ENCODE measurements around the gene PPM1H. TPM values are rescaled to one million over a fixed set of nuclear protein-coding genes. Genes with fewer than 3 reads are reported as not detected.

PPM1H gene
- total and polyA plus RNA-seq, 2 of the 8 experiments (the other 6 are each of a cell fraction or from before 2014, with no cell fraction given), result 16.4 to 36.1 TPM

GRCh38 chr12:62737615-62738014 lies 197.3 kb downstream of the PPM1H start:
- no peak for FAIRE-seq
- no peak overlapping the region for H2BK5ac ChIP-seq (ENCODE audit: low read depth, low read length)

More at GRCh38 chr12:62737615-62738014, 197.3 kb downstream of the PPM1H start:
- no peak overlapping the region for H3K56ac ChIP-seq (replicated peaks; ENCODE audit: insufficient read length, low read depth, low read length)
- CTCF ChIA-PET (ENCODE audit: partially characterized antibody), result interaction anchor here (0.6 kb wide), 1 partner anchor 98 kb away, joined by 3 read pairs; no protein-coding TSS in a partner anchor
- no peak overlapping the region for H3K27ac ChIP-seq (ENCODE audit: low read depth, low read length)
- no peak for DNase-seq (ENCODE audit: low read depth in 1 of 2, low spot score in 2 of 2)
- no peaks in the 10 kb centered on the region for H3K23me2 ChIP-seq (ENCODE audit: low read depth, low read length)
- H3K79me1 ChIP-seq (ENCODE audit: low read depth, low read length), result 0 out of 2 replicates have a peak, but pooled peaks cover 5% of the 10 kb centered on the region
- H3K4me3 ChIP-seq (ENCODE audit: extremely low read depth in 1 of 4, insufficient read depth in 2 of 4, low read depth in 3 of 4, low read length in 4 of 4), result no peak overlapping the region
- peaks cover 5 to 14% (median 7%) of the 10 kb centered on the region in 4 experiments; a peak in 6 of 7 replicates for H3K4me1 ChIP-seq (replicated peaks in 1 of 4; ENCODE audit: control insufficient read depth in 3 of 4, insufficient read depth in 4 of 4, low read length in 3 of 4)
- no peak overlapping the region for H2BK120ac ChIP-seq (replicated peaks; ENCODE audit: low read depth, low read length)
- POLR2A ChIA-PET (ENCODE audit: partially characterized antibody), result interaction anchor here (1.0 to 1.9 kb wide), 3 partner anchors 9 to 82 kb away, joined by 3 to 7 read pairs (median 3); no protein-coding TSS in a partner anchor
- TF ChIP-seq KDM4A (IDR thresholded peaks at IDR 0.05; ENCODE audit: low read depth, low read length, severe bottlenecking), result no peak
- TF ChIP-seq RFX5 (IDR thresholded peaks at IDR 0.05; ENCODE audit: borderline replicate concordance, low read depth, low read length), result no peak
- TF ChIP-seq SP2 (IDR thresholded peaks at IDR 0.05; ENCODE audit: low read length), result no peak
- no peak for TF ChIP-seq KDM5A (IDR thresholded peaks at IDR 0.05; ENCODE audit: low read length)
- no peak for TF ChIP-seq SAP30 (IDR thresholded peaks at IDR 0.05; ENCODE audit: insufficient read depth, insufficient replicate concordance, low read length)
- TF ChIP-seq CREB1 (IDR thresholded peaks at IDR 0.05), result no peak
- no peak for TF ChIP-seq KDM1A (IDR thresholded peaks at IDR 0.05; ENCODE audit: borderline replicate concordance, low read length)
- H3K14ac ChIP-seq (ENCODE audit: insufficient read length), result no peak overlapping the region
- H2AFZ ChIP-seq (ENCODE audit: low read length), result no peak overlapping the region
- no peak overlapping the region for H4K5ac ChIP-seq (ENCODE audit: insufficient read length, low read depth, low read length)
- no peaks in the 10 kb centered on the region; a peak in 1 of 8 replicates for H3K36me3 ChIP-seq (ENCODE audit: control insufficient read depth in 2 of 4, insufficient read depth in 4 of 4, low read length in 3 of 4)
- H4K8ac ChIP-seq (ENCODE audit: extremely low read depth, insufficient read depth, low read length), result no peak overlapping the region
- no peak overlapping the region for H4K91ac ChIP-seq (replicated peaks; ENCODE audit: insufficient read length, low read length)
- H3K9ac ChIP-seq (replicated peaks in 1 of 4; ENCODE audit: extremely low read depth in 1 of 4, low read depth in 3 of 4, low read length in 3 of 4), result no peak overlapping the region
- H4K20me1 ChIP-seq (replicated peaks in 1 of 2; ENCODE audit: control insufficient read depth in 1 of 2, insufficient read depth in 2 of 2, low read length in 2 of 2), result no peaks in the 10 kb centered on the region
- no peak overlapping the region for H2BK15ac ChIP-seq (ENCODE audit: low read length)
- 90% methylated on average over 2 of the region's 2 CpGs; no CpG with 5 or more reads in 1 of the 2 experiments for WGBS, 2 experiments (ENCODE audit: extremely low coverage in 1 of 2, insufficient coverage in 1 of 2, insufficient read length in 1 of 2, insufficient replicate concordance in 2 of 2, low coverage in 1 of 2, low lambda C conversion rate in 2 of 2, missing lambda C conversion rate in 1 of 2)
- H3K27me3 ChIP-seq (replicated peaks in 1 of 4; ENCODE audit: control insufficient read depth in 3 of 4, extremely low read depth in 1 of 4, insufficient read depth in 3 of 4, low read length in 3 of 4), result peaks cover 0 to 2% (median 0%) of the 10 kb centered on the region in 4 experiments; a peak in 1 of 7 replicates
- no peak overlapping the region for H3K18ac ChIP-seq (ENCODE audit: extremely low read depth, low read length)
- H2AK5ac ChIP-seq (ENCODE audit: low read depth, low read length), result no peak overlapping the region
- no peaks in the 10 kb centered on the region for H3K79me2 ChIP-seq (ENCODE audit: control insufficient read depth in 1 of 2, insufficient read depth in 2 of 2, low read length in 2 of 2)
- no peak overlapping the region for H3K4ac ChIP-seq (replicated peaks; ENCODE audit: insufficient read length, low read depth, low read length)
- no peaks in the 10 kb centered on the region for H3K9me3 ChIP-seq (ENCODE audit: insufficient read depth in 2 of 2, low read depth in 1 of 2, low read length in 1 of 2)
- H2BK20ac ChIP-seq (ENCODE audit: low read length), result no peak overlapping the region
- no peak overlapping the region for H2BK12ac ChIP-seq (ENCODE audit: low read depth, low read length)
- H3K4me2 ChIP-seq (ENCODE audit: insufficient read depth in 1 of 2, low read depth in 2 of 2, low read length in 2 of 2), result no peak overlapping the region; a peak in 1 of 4 replicates
- no peak overlapping the region for H3K23ac ChIP-seq (ENCODE audit: insufficient read length)
